ENCODE measurements around the gene DYRK3. TPM values are rescaled to one million over a fixed set of nuclear protein-coding genes. Genes with fewer than 3 reads are reported as not detected.

The DYRK3 gene
- total and polyA plus RNA-seq, 2 of the 13 experiments (the other 11 are each of a cell fraction or from before 2014, with no cell fraction given), result 0.48 to 2.8 TPM

GRCh38 chr1:206635080-206635977 is at the start of gene DYRK3 (continued):
- TF ChIP-seq ZNF354B (CRISPR knock-in tag; IDR thresholded peaks at IDR 0.05) (no peak), ZNF329 (CRISPR knock-in tag; IDR thresholded peaks at IDR 0.05; ENCODE audit: low read depth) (peak; percentile 78; the same call in 1 of the 2 replicates), ZNF256 (CRISPR knock-in tag; conservative IDR thresholded peaks at IDR 0.05) (no peak), TCF7 (IDR thresholded peaks at IDR 0.05; ENCODE audit: low read depth) (no peak), ZNF414 (CRISPR knock-in tag; IDR thresholded peaks at IDR 0.05) (no peak), PTBP1 (IDR thresholded peaks at IDR 0.05; ENCODE audit: low read depth, low read length, poor library complexity, severe bottlenecking) (no peak), MIER2 (CRISPR knock-in tag; IDR thresholded peaks at IDR 0.05) (no peak), CAMTA2 (CRISPR knock-in tag; IDR thresholded peaks at IDR 0.05; ENCODE audit: borderline replicate concordance) (peak; percentile 85; the same call in 1 of the 2 replicates), RBAK (CRISPR knock-in tag; IDR thresholded peaks at IDR 0.05) (no peak), ZNF597 (CRISPR knock-in tag; IDR thresholded peaks at IDR 0.05) (no peak), HDAC1 (CRISPR knock-in tag; IDR thresholded peaks at IDR 0.05) (peak; percentile 96), ZFP37 (CRISPR knock-in tag; IDR thresholded peaks at IDR 0.05; ENCODE audit: borderline replicate concordance) (0 out of 2 replicates have a peak, but pooled peaks have one; percentile 44), KDM5A (IDR thresholded peaks at IDR 0.05; ENCODE audit: borderline replicate concordance, low read length) (no peak), NFIC (IDR thresholded peaks at IDR 0.05; ENCODE audit: low read length) (no peak), ZNF615 (CRISPR knock-in tag; IDR thresholded peaks at IDR 0.05; ENCODE audit: borderline replicate concordance) (no peak), KAT8 (CRISPR knock-in tag; IDR thresholded peaks at IDR 0.05) (peak; percentile 58; the same call in 1 of the 2 replicates)
- TF ChIP-seq, protein P1, sequence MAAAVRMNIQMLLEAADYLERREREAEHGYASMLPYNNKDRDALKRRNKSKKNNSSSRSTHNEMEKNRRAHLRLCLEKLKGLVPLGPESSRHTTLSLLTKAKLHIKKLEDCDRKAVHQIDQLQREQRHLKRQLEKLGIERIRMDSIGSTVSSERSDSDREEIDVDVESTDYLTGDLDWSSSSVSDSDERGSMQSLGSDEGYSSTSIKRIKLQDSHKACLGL (CRISPR knock-in tag; IDR thresholded peaks at IDR 0.05), result peak; percentile 92
- TF ChIP-seq, protein P2, sequence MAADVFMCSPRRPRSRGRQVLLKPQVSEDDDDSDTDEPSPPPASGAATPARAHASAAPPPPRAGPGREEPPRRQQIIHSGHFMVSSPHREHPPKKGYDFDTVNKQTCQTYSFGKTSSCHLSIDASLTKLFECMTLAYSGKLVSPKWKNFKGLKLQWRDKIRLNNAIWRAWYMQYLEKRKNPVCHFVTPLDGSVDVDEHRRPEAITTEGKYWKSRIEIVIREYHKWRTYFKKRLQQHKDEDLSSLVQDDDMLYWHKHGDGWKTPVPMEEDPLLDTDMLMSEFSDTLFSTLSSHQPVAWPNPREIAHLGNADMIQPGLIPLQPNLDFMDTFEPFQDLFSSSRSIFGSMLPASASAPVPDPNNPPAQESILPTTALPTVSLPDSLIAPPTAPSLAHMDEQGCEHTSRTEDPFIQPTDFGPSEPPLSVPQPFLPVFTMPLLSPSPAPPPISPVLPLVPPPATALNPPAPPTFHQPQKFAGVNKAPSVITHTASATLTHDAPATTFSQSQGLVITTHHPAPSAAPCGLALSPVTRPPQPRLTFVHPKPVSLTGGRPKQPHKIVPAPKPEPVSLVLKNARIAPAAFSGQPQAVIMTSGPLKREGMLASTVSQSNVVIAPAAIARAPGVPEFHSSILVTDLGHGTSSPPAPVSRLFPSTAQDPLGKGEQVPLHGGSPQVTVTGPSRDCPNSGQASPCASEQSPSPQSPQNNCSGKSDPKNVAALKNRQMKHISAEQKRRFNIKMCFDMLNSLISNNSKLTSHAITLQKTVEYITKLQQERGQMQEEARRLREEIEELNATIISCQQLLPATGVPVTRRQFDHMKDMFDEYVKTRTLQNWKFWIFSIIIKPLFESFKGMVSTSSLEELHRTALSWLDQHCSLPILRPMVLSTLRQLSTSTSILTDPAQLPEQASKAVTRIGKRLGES (CRISPR knock-in tag; IDR thresholded peaks at IDR 0.05; ENCODE audit: borderline replicate concordance), result 0 out of 2 replicates have a peak, but pooled peaks have one; percentile 62
- TF ChIP-seq, protein P3, sequence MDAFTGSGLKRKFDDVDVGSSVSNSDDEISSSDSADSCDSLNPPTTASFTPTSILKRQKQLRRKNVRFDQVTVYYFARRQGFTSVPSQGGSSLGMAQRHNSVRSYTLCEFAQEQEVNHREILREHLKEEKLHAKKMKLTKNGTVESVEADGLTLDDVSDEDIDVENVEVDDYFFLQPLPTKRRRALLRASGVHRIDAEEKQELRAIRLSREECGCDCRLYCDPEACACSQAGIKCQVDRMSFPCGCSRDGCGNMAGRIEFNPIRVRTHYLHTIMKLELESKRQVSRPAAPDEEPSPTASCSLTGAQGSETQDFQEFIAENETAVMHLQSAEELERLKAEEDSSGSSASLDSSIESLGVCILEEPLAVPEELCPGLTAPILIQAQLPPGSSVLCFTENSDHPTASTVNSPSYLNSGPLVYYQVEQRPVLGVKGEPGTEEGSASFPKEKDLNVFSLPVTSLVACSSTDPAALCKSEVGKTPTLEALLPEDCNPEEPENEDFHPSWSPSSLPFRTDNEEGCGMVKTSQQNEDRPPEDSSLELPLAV (CRISPR knock-in tag; conservative IDR thresholded peaks at IDR 0.05; ENCODE audit: low read depth), result peak; percentile 29; the same call in 1 of the 2 replicates
- TF ChIP-seq, protein P4, sequence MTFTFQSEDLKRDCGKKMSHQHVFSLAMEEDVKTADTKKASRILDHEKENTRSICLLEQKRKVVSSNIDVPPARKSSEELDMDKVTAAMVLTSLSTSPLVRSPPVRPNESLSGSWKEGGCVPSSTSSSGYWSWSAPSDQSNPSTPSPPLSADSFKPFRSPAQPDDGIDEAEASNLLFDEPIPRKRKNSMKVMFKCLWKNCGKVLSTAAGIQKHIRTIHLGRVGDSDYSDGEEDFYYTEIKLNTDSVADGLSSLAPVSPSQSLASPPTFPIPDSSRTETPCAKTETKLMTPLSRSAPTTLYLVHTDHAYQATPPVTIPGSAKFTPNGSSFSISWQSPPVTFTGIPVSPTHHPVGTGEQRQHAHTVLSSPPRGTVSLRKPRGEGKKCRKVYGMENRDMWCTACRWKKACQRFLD (CRISPR knock-in tag; IDR thresholded peaks at IDR 0.05; ENCODE audit: borderline replicate concordance), result peak; percentile 81; the same call in 1 of the 2 replicates
